Thoracic aorta (tissue), 2 donors: ENCODE measurements around the gene C2orf76. TPM values are rescaled to one million over a fixed set of nuclear protein-coding genes. Genes with fewer than 3 reads are reported as not detected.
"Not testable (repeated sequence)": the region's sequence is repeated elsewhere in the genome, so short reads cannot be mapped to it uniquely, and the experiment has no call there.

Experiments
- ATAC-seq: fragments of 150-250 bp; one replicate; pipeline ENCODE4 v1.8.0; 2017; ENCODE audit warnings: low read depth; ENCODE audit not compliant: insufficient number of reproducible peaks, low FRiP score
- DNase-seq: peaks from one replicate; pipeline ENCODE4 v3.0.0-alpha.2; 2020; ENCODE audit warnings: low spot score
- H3K27ac ChIP-seq, 2 donors: fragments of 200-600 bp; sonication (generic); 1 replicate in 1 of 2; 2 replicates in 1 of 2; pipeline ENCODE4 v1.5.1; 2016; ENCODE audit warnings: mild to moderate bottlenecking in 2 of 2, moderate library complexity in 2 of 2
- H3K27me3 ChIP-seq: fragments of 200-600 bp; sonication (generic); replicated peaks from 2 replicates; pipeline ENCODE4 v1.6.0; 2016; ENCODE audit warnings: mild to moderate bottlenecking; ENCODE audit not compliant: insufficient read depth
- H3K36me3 ChIP-seq: fragments of 200-600 bp; sonication (generic); one replicate; pipeline ENCODE4 v1.5.1; 2016
- H3K4me1 ChIP-seq, 2 donors: fragments of 200-600 bp; sonication (generic); 1 replicate in 1 of 2; 2 replicates in 1 of 2; pipeline versions ENCODE4 v1.5.1 to v1.6.0; 2016; ENCODE audit warnings: low read depth in 2 of 2, mild to moderate bottlenecking in 1 of 2; ENCODE audit not compliant: control insufficient read depth in 1 of 2
- H3K4me3 ChIP-seq: fragments of 200-600 bp; sonication (generic); 2 replicates; pipeline ENCODE4 v1.5.1; 2016; ENCODE audit warnings: mild to moderate bottlenecking
- H3K9me3 ChIP-seq: fragments of 200-600 bp; sonication (generic); 2 replicates; pipeline ENCODE4 v1.5.1; 2016
- CTCF ChIP-seq: fragments of 200-600 bp; sonication (generic); IDR thresholded peaks from one replicate; pipeline ENCODE4 v1.5.1; 2019; ENCODE audit warnings: antibody characterized with exemption
- total RNA-seq, 2 donors: library from RNA; depleted of rRNA; stranded (reverse); fragments of >200 nt; gene quantifications; one replicate each; pipeline versions ENCODE4 v1.1.0 to v1.2.3, GENCODE V29; 2016

Gene C2orf76
- total RNA-seq, 2 donors from 2014 or later, result 2.2 to 6.5 TPM

GRCh38 chr2:119407430-119408220 is 41.0 kb upstream of the C2orf76 start:
- TF ChIP-seq CTCF, result peak; percentile 90
- no peak overlapping the region for H3K27ac ChIP-seq
- ATAC-seq (peak; percentile 62), DNase-seq (no peak)
- H3K4me3 ChIP-seq, result no peak overlapping the region
- H3K27me3 ChIP-seq, result no peaks in the 10 kb centered on the region
- peaks cover 0 to 4% of the 10 kb centered on the region in 2 donors for H3K4me1 ChIP-seq
- no peaks in the 10 kb centered on the region for H3K36me3 ChIP-seq
- H3K9me3 ChIP-seq, result no peaks in the 10 kb centered on the region

- no peaks in the 10 kb centered on the region for H3K36me3 ChIP-seq
- TF ChIP-seq CTCF, result no peak
- ATAC-seq (no peak), DNase-seq (no peak)
- no peaks in the 10 kb centered on the region for H3K27me3 ChIP-seq
- no peak overlapping the region for H3K27ac ChIP-seq
- no peak overlapping the region for H3K4me3 ChIP-seq
- no peaks in the 10 kb centered on the region for H3K9me3 ChIP-seq
- H3K4me1 ChIP-seq, result peaks cover 0 to 7% of the 10 kb centered on the region in 2 donors
Observed at GRCh38 chr2:119405151-119405550, 38.5 kb upstream of the C2orf76 start.

GRCh38 chr2:119403618-119404017 is 37.0 kb upstream of the C2orf76 start:
- not testable (repeated sequence) for ATAC-seq, H3K4me1 ChIP-seq, DNase-seq

GRCh38 chr2:119402645-119403560 is 36.3 kb upstream of the C2orf76 start:
- H3K9me3 ChIP-seq, result no peaks in the 10 kb centered on the region
- no peak for ATAC-seq
- DNase-seq, result no peak
- peaks cover 0 to 7% of the 10 kb centered on the region in 2 donors for H3K4me1 ChIP-seq
- H3K27ac ChIP-seq, result no peak overlapping the region
- H3K36me3 ChIP-seq, result no peaks in the 10 kb centered on the region
- no peak overlapping the region for H3K4me3 ChIP-seq
- no peak for TF ChIP-seq CTCF
- no peaks in the 10 kb centered on the region for H3K27me3 ChIP-seq

More at GRCh38 chr2:119403618-119404017, 37.0 kb upstream of the C2orf76 start:
- not testable (repeated sequence) for H3K4me3 ChIP-seq, H3K9me3 ChIP-seq, H3K36me3 ChIP-seq, H3K27me3 ChIP-seq, H3K27ac ChIP-seq

GRCh38 chr2:119402106-119402505 is 35.5 kb upstream of the C2orf76 start:
- ATAC-seq (no peak), DNase-seq (no peak)
- Histone ChIP-seq H3K4me1 (peaks cover 0 to 7% of the 10 kb centered on the region in 2 donors), H3K27me3 (no peaks in the 10 kb centered on the region), H3K27ac (no peak overlapping the region), H3K4me3 (no peak overlapping the region), H3K9me3 (no peaks in the 10 kb centered on the region), H3K36me3 (no peaks in the 10 kb centered on the region)
- no peak for TF ChIP-seq CTCF
